ENCODE data around the gene CIAO3.

CIAO3 gene

GRCh38 chr16:734981-735881 lies 5.6 kb downstream of the CIAO3 start:
- no peak for DNase-seq (ENCODE audit: low spot score)

DNA sequence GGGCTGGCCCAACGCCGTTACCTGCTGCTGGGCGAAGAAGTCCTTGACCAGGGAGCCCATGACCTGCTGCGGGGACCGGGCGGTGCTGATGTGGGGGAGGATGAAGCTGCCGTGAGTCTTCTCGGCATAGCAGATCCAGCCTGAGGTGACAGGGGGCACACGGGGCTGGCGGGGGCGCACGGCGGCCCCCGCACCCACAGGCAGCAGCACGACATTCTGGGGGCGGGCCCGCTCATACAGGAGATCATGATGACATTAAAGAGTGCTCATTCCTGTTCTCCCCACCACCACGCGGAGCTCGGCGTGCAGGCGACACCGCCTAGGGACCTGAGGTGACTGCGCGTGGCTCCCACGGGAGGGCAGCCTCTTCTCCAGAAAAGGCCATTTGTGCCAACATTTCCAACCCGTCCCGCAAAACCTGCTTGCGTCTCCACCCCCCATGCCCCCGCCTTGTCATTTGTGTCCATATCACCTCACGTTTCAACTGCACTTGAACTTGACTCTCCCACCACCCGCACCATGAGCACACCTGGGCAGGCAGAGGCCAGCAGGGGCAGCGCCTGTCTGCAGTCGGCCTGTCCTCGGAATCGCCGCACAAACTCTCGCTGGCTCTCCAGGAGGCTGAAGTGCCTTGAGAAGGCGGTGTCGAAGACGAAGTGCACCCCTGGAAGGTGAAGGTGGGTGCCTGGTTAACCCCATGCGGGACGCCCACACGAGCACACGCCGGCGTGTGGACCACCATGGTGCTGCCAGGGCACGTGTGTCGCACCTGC lies 6.4 kb downstream of the CIAO3 start:
- no peak for DNase-seq (ENCODE audit: low spot score)

DNA sequence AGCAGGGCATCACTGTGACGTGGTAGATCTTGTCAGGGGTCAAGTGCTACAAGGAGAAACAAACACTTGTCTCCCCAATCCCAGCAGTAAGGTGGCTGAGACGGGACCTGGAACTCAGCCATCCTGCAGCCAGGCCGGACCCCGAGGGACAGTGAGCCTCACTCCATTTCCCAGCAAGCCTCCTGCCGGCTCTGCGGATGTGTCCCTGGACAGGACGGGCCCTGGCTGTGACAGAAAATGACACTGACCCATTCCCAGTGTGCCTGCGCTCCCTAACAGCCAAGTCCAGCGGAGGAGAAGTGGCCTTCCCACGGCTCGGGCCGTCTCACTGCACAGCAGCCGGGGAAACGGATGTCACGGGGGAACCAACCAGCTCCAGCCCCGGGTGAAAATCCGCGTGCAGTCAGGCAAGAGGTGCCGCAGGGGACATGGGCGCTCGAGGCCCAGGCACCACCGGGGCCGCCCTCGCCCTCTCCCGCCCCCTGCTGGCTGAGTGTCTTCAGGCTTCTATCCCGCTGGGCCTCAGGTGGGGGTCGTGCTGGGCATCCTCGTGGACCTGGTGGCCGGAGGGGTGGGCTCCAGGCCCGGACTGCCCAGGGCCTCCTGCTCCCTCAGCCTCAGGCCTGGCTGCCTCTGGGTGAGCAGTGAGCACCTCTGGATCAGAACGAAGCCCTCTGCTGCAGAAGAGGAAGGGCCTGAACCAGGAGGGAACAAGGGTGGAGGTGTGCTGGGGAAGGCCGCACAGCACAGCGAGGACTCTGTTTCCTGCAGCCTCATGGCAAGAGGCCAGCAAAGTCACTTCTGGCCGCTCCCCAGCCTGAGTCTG lies 7.2 kb downstream of the CIAO3 start:
- no peak for DNase-seq (ENCODE audit: low spot score)

- no peak for DNase-seq (ENCODE audit: low spot score)
These were observed 7.9 kb downstream of the CIAO3 start for GRCh38 chr16:732936-733335.

GRCh38 chr16:732332-732731 lies 8.5 kb downstream of the CIAO3 start:
- DNase-seq (ENCODE audit: low spot score) = no peak

DNA sequence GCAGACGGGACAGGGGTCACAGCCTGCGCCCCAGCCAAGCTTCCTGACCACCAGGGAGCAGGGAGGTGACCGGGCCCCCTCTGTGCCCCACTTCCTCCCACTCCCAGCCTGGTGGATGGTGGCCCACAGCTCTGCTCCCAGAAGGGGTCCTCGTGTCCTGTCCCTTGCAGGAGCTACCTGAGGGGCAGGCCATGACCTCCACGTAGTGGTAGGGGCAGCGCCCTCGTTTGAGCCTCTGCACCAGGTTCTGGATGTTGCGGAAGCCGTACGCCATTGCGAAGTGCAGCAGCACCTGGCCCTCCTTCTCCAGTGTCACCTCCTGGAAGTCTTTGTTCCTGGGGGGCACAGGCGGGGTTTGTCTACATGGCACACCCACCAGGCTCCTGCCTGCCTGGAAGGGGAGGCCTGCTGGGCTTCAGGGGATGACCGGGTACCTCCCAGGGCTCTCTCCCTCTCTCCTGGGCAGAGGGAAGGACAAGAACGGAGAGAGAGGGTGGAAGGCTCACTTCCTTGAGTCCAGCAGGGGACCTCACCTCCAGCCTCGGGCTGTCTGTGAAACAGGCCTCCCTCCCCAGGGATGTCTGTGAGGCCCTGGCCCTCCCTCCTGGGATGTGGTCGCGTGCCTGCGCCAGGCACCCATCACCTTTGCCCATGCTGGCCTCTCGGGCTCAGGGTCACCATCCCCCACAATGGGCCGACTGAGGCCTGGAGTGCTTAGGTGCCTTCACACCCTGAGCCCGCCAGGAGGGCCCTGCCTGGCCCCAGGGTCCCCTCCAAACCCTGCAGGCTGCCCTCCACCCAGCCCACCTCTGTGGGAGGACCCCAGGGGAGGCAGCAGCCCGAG lies 9.9 kb downstream of the CIAO3 start:
- no peak for DNase-seq (ENCODE audit: low spot score)

DNA sequence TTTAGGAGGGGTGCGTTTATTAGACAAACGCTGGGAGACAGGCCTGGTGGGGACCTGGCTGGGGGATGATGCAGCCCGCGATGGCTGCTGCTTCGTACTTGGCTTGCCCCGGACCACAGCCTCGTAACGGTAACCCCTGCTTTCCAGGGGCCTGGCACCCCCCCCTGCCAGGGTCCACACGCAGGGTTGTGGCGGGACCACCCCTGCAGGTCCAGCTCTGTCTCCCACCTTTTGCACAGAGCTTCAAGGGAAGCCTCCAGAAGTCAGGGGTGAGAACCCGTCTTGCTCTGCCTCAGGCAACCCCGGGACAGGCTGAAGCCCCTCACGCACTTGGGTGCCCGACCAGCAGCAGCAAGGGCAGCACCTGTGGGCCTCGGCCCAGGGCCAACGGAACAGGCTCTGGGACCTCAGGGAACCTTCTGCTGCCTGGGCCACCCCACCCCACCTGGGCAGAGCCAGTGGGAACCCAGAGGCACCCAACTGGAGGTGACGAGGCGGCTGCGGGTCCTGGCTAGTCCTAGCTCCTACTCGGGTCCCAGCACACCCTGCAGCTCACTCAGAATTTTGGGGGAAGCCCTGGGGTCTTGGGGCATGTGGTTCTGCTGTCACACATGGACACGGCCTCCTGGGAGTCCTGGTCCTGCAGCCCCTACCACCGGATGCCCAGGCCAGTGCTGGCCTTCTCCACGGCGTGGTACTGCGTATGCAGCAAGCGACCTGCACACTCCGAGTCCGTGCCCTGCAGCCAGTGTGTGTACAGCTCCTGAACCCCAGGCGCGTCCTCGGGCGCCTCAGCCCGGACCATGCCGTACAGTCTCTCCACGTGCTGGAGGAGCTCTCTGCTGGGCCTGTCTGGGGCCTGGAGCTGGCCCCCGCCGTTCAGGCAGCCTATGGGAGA lies 10.8 kb downstream of the CIAO3 start:
- no peak for DNase-seq (ENCODE audit: low spot score)

DNA sequence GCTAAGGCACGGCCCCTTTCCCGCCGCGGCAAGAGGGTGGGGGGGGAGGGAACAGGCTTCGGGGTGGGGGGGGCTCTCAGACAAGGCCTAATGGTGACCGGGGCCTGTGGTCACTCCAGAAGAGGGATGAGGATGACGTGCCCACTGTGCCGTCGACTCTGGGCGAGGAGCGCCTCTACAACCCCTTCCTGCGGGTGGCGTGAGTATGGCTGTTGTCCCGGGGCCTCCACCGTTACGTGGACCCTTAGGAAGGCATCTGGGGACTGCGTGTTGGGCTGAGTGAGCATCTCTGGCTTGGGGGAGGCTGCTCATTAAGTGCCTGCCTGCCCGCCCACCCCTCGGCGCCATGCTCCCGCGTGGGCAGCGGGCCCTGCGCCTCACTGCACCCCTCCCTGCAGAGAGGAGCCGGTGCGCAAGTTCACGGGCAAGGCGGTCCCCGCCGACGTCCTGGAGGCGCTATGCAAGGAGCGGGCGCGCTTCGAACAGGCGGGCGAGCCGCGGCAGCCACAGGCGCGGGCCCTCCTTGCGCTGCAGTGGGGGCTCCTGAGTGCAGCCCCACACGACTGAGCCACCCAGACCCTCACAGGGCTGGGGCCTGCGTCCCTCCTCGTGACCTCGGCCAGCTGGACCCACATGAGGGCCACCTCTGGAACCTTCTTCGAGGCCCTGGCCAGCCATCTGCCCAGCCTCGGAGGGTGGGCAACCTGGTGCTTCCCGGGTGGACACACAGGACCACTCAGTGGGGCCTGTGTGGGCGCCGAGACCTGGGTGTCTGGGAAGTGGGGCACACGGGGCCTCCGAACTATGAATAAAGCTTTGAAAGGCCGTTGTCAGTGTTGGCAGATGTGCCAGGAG lies 11.7 kb downstream of the CIAO3 start:
- no peak for DNase-seq (ENCODE audit: low spot score)

- DNase-seq (ENCODE audit: low spot score) = peak; percentile 88
These were observed 12.5 kb downstream of the CIAO3 start for GRCh38 chr16:728131-728889.

DNA sequence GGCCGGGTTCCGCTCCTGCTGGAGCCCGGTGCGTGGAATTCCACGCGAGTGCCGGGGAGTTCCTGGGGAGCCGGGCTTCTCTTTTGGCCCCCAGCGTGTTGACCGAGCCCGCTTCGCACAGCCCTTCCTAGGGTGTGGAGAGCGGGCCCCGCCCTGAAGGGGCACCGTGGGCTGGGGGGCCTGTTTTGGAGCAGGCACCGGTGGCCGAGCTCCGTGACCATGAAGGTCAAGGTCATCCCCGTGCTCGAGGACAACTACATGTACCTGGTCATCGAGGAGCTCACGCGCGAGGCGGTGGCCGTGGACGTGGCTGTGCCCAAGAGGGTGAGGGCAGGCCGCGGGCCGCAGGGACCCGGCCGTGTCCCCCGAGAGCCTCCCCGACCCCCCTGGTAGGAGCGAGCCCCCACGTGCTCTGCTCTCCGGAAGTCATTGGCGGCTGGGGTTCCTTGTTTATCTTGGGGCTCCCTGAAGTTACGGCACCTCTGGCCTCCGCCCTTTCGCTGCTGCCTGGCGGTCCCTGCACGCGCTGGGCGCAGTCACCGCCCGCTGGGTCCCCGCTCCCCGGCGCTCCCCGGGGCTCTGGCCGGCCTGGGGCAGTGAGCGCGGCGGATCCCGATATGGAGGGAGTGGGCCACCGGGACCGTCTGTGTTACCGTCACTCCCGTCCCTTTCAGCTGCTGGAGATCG lies 13.4 kb downstream of the CIAO3 start:
- DNase-seq (ENCODE audit: low spot score) = no peak

GRCh38 chr16:726438-727290 lies 14.1 kb downstream of the CIAO3 start, which contains the start of the genes CCDC78 and HAGHL:
Gene CCDC78 (minus strand): TSS chr16:726443. CDS start chr16:726367, 76 bp downstream.
Gene HAGHL (plus strand): TSS chr16:727106. CDS start chr16:727510, 404 bp downstream.
- DNase-seq (ENCODE audit: low spot score) = no peak

DNA sequence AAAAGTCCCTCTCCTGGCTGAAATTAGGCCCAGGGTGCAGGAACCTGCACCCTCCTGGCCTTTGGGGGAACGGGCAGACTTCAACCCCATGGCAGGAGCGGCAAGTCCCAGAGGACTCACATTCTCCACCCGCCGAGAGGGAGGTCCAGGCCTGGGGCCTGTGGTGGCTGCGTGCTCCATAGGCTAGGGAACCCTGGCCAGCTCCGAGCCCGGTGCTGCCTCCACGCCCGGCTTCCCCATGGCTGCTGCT lies 14.7 kb downstream of the CIAO3 start:
- DNase-seq (ENCODE audit: low spot score) = no peak

GRCh38 chr16:725463-726187 lies 15.2 kb downstream of the CIAO3 start:
- DNase-seq (ENCODE audit: low spot score) = no peak

DNA sequence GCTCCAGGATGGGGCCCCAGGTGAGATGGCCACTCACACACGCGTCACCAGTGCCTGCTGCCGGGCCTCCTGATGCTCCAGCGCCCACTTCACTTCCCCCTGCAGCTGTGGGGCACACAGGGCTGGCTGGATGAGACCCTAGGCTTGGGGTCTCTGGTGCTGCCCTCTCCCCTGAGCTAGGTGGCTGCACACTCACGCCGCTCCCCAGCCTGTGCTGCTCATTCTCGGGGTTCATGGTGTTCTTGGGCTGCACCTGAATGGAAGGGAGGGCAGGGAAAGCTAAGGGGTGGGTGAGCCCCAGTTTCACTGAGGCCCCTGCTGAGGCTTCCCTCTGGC lies 15.8 kb downstream of the CIAO3 start:
- DNase-seq (ENCODE audit: low spot score) = no peak

- peak; percentile 79 for DNase-seq (ENCODE audit: low spot score)
These were observed 16.4 kb downstream of the CIAO3 start for GRCh38 chr16:724188-725040.

DNA sequence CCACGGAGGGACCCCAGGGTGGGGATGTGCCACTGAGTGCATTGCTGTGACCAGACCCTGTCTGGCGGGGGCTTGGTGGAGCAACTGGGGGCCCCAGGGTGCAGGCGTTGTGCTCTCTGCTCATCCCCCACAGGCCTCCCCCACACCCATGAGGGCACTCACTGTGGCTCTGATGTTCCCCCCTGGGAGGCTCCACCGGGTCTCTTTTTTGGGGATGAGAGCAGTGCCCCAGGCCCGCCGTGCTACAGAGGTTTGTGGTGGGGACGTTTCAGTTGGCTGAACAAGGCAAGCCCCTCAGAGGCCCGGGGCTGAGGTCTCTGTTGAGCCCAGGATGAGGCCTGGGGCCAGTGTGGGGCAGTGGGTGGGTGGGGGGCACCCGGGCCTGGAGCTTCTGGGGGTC lies 17.1 kb downstream of the CIAO3 start:
- no peak for DNase-seq (ENCODE audit: low spot score)
